Fibroblast of lung (primary cell): ENCODE results near the gene PTGIS.

ENCODE experiments used
- CTCF ChIP-seq, 2 donors: IDR thresholded peaks in 1 of 2; conservative IDR thresholded peaks in 1 of 2; 1 replicate in 1 of 2; 2 replicates in 1 of 2; pipeline ENCODE4 v1.5.1; 2011 to 2012; ENCODE audit warnings: low read length in 2 of 2, control low read depth in 1 of 2, inconsistent platforms in 1 of 2, low read depth in 1 of 2, mild to moderate bottlenecking in 1 of 2
- EZH2 ChIP-seq: IDR thresholded peaks from 2 replicates; pipeline ENCODE4 v1.5.1; 2012; ENCODE audit warnings: low read length, control low read depth, mild to moderate bottlenecking; ENCODE audit errors: missing control alignments

- TF ChIP-seq CTCF (conservative IDR thresholded peaks at IDR 0.05 in 1 of 2, IDR thresholded peaks at IDR 0.05 in 1 of 2; ENCODE audit: low read depth in 1 of 2, low read length in 2 of 2) (no peak), EZH2 (no peak)
Measured at GRCh38 chr20:49575551-49576060, 7.7 kb upstream of the PTGIS start.
